K562 (cell line): ENCODE measurements around the gene DNAJC6. TPM values are rescaled to one million over a fixed set of nuclear protein-coding genes. Genes with fewer than 3 reads are reported as not detected.

ENCODE experiments used
- ATF7 ChIP-seq: fragments of 450-650 bp; IDR thresholded peaks from 2 replicates; pipeline ENCODE4 v1.7.1; 2014; ENCODE audit warnings: mild to moderate bottlenecking, moderate library complexity
- HINFP ChIP-seq: fragments of 450-650 bp; conservative IDR thresholded peaks from 2 replicates; pipeline ENCODE4 v1.6.1; 2016; ENCODE audit warnings: missing genetic modification characterization, low read depth, mild to moderate bottlenecking, control low read depth, missing compliant biosample characterization
- HLTF ChIP-seq: fragments of 450-650 bp; IDR thresholded peaks from 2 replicates; pipeline ENCODE4 v1.6.1; 2016
- HOMEZ ChIP-seq: fragments of 250-450 bp; sonication (Bioruptor Pico); IDR thresholded peaks from 2 replicates; pipeline ENCODE4 v1.4.0; 2020; ENCODE audit warnings: mild to moderate bottlenecking, moderate library complexity
- PHF8 ChIP-seq: fragments of 200-600 bp; sonication (generic); IDR thresholded peaks from 2 replicates; pipeline ENCODE4 v1.6.1; 2012; ENCODE audit warnings: mixed run types, mild to moderate bottlenecking, inconsistent platforms, low read length, moderate library complexity, borderline replicate concordance
- SETDB1 ChIP-seq: IDR thresholded peaks from one replicate; pipeline ENCODE4 v1.6.1; 2012; ENCODE audit warnings: low read length, control low read depth, inconsistent platforms
- SMARCA5 ChIP-seq: fragments of 450-650 bp; IDR thresholded peaks from 2 replicates; pipeline ENCODE4 v1.6.1; 2016
- SNAPC5 ChIP-seq: fragments of 250-450 bp; sonication (Bioruptor Pico); IDR thresholded peaks from 2 replicates; pipeline ENCODE4 v1.8.0; 2021; ENCODE audit warnings: moderate library complexity, mild to moderate bottlenecking, inconsistent platforms
- TRIM25 ChIP-seq: fragments of 450-650 bp; IDR thresholded peaks from 2 replicates; pipeline ENCODE4 v1.7.0; 2016; ENCODE audit warnings: borderline replicate concordance
- ZEB2 ChIP-seq: fragments of 450-650 bp; IDR thresholded peaks from 2 replicates; pipeline ENCODE4 v1.6.1; 2016
- ZNF133 ChIP-seq: fragments of 250-450 bp; sonication (Bioruptor Pico); IDR thresholded peaks from 2 replicates; pipeline ENCODE4 v1.4.0; 2020; ENCODE audit warnings: mild to moderate bottlenecking
- ZNF165 ChIP-seq: fragments of 250-450 bp; sonication (Bioruptor Pico); IDR thresholded peaks from 2 replicates; pipeline ENCODE4 v1.4.0; 2020; ENCODE audit warnings: borderline replicate concordance
- ZNF407 ChIP-seq: fragments of 450-650 bp; IDR thresholded peaks from 2 replicates; pipeline ENCODE4 v1.6.1; 2016; ENCODE audit warnings: low read depth
- ZNF830 ChIP-seq: fragments of 250-450 bp; sonication (Bioruptor Pico); IDR thresholded peaks from 2 replicates; pipeline ENCODE4 v1.5.0; 2021; ENCODE audit warnings: mild to moderate bottlenecking
- polyA plus RNA-seq, 8 experiments: library from polyadenylated mRNA; depleted of rRNA in 4 of 8; stranded (reverse) in 5 of 8; unstranded in 3 of 8; fragments of >200 nt; fragmentation: Nextera tagmentation in 2 of 8; fragmentation: Illumina TruSeq in 1 of 8; extraction: Ambion mirVana in 2 of 8; extraction: Trizol in 1 of 8; gene quantifications; 2 replicates each; pipeline versions ENCODE4 v1.2.1 to v1.2.3, GENCODE V29; 2011 to 2014; ENCODE audit warnings: inconsistent platforms in 1 of 8, missing spikeins in 1 of 8
- total RNA-seq, 7 experiments: library from RNA; depleted of rRNA in 6 of 7; stranded (reverse); fragments of >200 nt in 6 of 7; fragmentation: Illumina TruSeq in 2 of 7; extraction: Trizol in 2 of 7; gene quantifications; 2 replicates each; pipeline versions ENCODE4 v1.2.1 to v1.2.3, GENCODE V29; 2011 to 2021; ENCODE audit warnings: low replicate concordance in 1 of 7

Gene DNAJC6
- total and polyA plus RNA-seq, 9 of the 15 experiments (the other 6 are each of a cell fraction or from before 2014, with no cell fraction given), result 6.7 to 78.7 (median 28.0) TPM

- TF ChIP-seq ZNF407 (no peak), HINFP (tag) (no peak), ZNF133 (CRISPR knock-in tag) (no peak), SETDB1 (no peak), TRIM25 (no peak), PHF8 (peak; percentile 33; the same call in 1 of the 2 replicates), HLTF (no peak), SNAPC5 (CRISPR knock-in tag) (no peak), SMARCA5 (no peak), ZNF830 (no peak), ZEB2 (0 out of 2 replicates have a peak, but pooled peaks have one; percentile 58), ZNF165 (CRISPR knock-in tag) (no peak), ATF7 (peak; percentile 53; the same call in 1 of the 2 replicates), HOMEZ (CRISPR knock-in tag) (no peak)
These were observed 110.6 kb downstream of the DNAJC6 start (continued) for GRCh38 chr1:65419681-65420589.
